C4-2B (cell line): ENCODE data around the gene SLC38A1.
A peak's percentile ranks its signal among the peaks of the same experiment; 100 is the strongest.
"Not testable (repeated sequence)": the region's sequence is repeated elsewhere in the genome, so short reads cannot be mapped to it uniquely, and the experiment has no call there.

ENCODE experiments used
- H3K27ac ChIP-seq: fragments of 450-650 bp; 2 replicates; pipeline ENCODE4 v1.5.1; 2017
- ZFX ChIP-seq: fragments of 450-650 bp; IDR thresholded peaks from 2 replicates; pipeline ENCODE4 v1.6.1; 2017
- TF ChIP-seq, protein P1 (sequence below): fragments of 450-650 bp; conservative IDR thresholded peaks from 2 replicates; pipeline ENCODE4 v1.5.1; 2017; ENCODE audit warnings: mild to moderate bottlenecking

SLC38A1 gene

DNA sequence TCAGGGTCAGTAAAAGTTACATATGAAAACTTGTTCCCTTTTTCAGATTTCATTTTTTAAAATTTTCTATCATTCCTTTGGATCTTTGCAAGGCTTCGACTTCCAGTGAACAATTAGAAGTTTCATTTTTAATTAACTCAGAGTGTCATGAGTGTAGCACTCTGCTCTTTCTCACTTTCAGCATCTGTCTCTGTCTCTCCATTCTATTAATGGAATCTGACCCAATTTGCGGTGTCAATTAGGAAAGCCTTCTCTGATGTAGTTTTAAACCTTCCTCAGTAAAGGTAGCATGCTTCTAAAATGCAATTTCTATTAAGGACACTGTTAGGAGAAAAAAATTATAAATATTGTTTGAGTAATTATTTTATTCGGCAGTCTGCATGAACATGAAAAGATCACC is 68.3 kb downstream of the SLC38A1 start:
- TF ChIP-seq, protein P1, sequence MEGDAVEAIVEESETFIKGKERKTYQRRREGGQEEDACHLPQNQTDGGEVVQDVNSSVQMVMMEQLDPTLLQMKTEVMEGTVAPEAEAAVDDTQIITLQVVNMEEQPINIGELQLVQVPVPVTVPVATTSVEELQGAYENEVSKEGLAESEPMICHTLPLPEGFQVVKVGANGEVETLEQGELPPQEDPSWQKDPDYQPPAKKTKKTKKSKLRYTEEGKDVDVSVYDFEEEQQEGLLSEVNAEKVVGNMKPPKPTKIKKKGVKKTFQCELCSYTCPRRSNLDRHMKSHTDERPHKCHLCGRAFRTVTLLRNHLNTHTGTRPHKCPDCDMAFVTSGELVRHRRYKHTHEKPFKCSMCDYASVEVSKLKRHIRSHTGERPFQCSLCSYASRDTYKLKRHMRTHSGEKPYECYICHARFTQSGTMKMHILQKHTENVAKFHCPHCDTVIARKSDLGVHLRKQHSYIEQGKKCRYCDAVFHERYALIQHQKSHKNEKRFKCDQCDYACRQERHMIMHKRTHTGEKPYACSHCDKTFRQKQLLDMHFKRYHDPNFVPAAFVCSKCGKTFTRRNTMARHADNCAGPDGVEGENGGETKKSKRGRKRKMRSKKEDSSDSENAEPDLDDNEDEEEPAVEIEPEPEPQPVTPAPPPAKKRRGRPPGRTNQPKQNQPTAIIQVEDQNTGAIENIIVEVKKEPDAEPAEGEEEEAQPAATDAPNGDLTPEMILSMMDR: no peak
- no peak for TF ChIP-seq ZFX
- H3K27ac ChIP-seq: no peak overlapping the region

DNA sequence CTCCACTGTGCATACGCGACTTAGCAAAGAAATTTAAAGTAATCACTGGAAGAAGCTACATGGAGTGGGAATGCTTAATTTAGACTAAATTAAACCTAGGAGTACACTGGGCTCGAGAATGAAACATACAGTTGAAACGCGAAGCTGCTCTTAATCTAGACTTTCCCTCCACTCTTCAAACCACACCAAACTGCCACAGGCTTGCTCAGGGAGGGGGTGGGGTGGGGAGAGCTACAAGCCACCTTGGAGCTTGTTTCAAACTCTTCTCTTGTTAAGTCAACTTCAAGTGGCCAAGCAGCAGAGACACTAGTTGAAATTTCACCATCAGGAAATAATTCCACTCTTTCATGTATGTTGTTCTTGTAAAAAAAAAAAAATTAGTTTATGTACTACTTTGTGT is 69.9 kb downstream of the SLC38A1 start:
- no peak for TF ChIP-seq ZFX
- TF ChIP-seq, protein P1: no peak
- no peak overlapping the region; the same call in 1 of the 2 replicates for H3K27ac ChIP-seq

DNA sequence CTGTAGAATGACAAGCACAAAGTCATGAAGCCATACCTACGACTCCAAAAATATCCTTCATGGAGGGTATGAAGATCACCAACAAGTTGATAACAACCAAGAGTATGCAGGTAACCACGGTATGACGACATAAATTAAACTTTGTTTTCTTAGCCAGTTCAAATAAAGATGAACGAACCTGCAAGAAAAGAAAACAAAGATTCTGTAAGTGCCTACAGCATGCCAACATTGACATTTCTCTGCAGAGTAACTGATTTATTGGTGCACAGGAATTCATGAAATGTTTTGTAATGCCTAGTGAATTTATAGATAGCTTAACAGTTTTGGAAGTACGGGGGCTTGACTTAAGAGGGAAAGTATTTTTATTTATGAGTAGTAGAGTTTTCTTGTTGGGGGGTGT is 71.0 kb downstream of the SLC38A1 start:
- no peak overlapping the region for H3K27ac ChIP-seq
- no peak for TF ChIP-seq ZFX
- TF ChIP-seq, protein P1: no peak

DNA sequence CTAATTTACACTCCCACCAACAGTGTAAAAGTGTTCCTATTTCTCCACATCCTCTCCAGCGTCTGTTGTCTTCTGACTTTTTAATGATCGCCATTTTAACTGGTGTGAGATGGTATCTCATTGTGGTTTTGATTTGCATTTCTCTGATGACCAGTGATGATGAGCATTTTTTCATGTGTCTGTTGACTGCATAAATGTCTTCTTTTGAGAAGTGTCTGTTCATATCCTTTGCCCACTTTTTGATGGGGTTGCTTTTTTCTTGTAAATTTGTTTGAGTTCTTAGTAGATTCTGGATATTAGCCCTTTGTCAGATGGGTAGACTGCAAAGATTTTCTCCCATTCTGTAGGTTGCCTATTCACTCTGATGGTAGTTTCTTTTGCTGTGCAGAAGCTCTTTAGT is 78.3 kb downstream of the SLC38A1 start:
- not testable (repeated sequence) for H3K27ac ChIP-seq

DNA sequence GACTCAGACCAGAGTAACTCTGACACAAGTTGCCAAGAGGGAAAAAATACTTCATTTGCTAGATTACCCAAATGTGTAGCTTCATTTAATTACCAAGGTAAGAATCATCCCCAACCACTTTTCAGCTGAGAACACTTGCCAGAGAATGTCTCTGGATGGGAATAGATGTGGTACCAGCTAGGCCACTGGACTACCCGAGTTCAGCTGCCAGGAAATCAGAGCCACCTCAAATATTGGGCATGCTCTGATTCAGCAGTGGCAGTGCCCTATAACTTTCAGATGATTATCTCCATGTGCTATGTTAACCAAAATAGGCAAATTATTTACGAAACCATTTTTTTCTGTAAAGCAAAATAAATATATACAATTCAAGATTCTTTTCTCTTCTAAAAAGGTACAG is 80.7 kb downstream of the SLC38A1 start:
- TF ChIP-seq ZFX: no peak
- TF ChIP-seq, protein P1: no peak
- no peak overlapping the region for H3K27ac ChIP-seq

DNA sequence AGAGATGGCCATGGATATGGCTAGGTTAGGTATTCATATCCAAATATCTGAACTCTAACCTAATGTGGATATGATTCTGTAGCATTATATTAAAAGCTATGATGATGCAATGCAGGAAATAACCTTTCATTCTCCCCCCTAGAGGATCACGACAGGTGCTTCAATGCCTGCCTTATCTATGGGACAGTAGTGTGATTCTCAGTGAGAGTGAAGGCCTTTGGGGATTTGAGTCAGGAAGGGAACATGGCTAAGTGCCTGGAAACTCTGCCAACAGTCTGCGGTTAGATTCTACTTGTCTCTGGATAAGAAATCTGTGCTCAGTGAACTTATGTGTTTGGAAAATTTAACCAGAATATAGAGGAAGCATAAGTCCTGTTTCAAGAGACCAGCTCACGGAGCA is 81.8 kb downstream of the SLC38A1 start:
- TF ChIP-seq ZFX: no peak
- TF ChIP-seq, protein P1: no peak
- peak overlapping the region; percentile 14; the same call in 1 of the 2 replicates for H3K27ac ChIP-seq

DNA sequence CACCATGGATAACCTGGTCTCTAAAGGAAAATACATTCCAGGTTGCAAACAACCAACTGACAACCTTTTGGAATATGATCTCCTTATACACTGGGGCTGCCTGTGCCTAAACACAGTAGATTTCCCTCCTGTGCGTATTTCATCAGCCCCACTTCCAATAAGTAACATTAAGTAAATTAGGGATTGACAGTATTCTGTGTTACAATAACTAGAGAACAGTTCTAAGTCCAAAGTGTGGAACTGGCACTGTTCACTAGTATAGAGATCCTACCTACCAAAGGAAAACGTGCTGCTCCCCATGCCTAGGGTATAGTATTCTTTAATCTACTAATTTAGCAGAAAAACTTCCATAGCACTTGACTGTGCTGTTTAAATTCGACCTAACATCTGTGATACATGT is 82.8 kb downstream of the SLC38A1 start:
- no peak for TF ChIP-seq ZFX
- TF ChIP-seq, protein P1: no peak
- no peak overlapping the region for H3K27ac ChIP-seq

DNA sequence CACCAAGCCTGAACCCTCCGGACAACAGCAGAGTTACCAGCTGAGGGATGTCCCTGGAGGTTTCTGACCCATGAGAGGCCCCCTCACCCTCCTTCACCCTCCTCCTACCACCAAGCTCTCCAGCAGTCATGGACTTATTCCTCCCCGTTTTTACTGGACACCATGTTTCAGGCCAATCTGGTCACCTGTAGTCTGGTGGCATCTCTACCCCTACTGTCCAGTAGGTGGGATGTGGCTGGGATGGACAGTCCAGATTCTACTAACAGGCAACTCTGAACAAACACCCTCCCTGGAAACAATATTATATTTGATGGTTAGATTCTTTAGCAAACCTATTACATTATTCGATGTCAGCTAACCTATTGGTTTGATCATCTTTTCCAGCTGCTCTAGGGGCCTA is 83.2 kb downstream of the SLC38A1 start:
- no peak overlapping the region for H3K27ac ChIP-seq
- TF ChIP-seq, protein P1: no peak
- TF ChIP-seq ZFX: no peak
